NCI-H2171 treated with DMSO at 0.1 percent for 48 hours (cell line): ENCODE data around the gene CYTH2.

Source experiments
- DNase-seq: peaks from one replicate; lab custom pipeline; 2025; lab: John Stamatoyannopoulos, UW

The CYTH2 gene

DNA sequence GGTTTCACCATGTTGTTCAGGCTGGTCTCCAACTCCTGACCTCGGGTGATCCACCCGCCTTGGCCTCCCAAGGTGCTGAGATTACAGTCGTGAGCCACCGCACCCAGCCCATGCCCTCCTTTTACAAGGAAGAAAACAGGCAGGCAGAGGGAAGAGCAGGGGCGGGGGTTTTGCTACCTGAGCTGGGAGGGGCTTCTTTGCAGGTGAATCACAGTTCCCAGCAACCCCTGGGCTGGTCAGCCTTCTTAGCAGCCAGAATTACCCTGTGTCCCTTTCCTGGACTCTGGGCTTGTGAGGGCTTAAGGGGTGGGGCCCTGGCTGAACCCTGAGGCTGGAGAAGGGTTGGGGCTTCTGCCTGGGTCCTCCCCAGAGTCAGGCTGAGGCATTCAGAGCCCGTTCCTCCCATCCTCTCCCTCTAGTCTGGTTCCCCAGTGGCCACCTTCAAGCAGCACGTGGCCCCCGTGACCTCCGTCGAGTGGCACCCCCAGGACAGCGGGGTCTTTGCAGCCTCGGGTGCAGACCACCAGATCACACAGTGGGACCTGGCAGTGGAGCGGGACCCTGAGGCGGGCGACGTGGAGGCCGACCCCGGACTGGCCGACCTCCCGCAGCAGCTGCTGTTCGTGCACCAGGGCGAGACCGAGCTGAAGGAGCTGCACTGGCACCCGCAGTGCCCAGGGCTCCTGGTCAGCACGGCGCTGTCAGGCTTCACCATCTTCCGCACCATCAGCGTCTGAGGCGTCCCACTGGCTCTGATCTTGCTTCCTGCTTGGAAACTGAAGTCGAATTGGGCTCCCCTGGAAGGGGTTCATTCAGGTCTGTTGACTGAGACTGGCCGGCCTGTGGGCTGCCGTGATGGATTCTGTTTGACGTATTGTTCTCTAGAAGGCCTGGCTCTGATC is 16.6 kb upstream of the CYTH2 start:
- no peak for DNase-seq

DNA sequence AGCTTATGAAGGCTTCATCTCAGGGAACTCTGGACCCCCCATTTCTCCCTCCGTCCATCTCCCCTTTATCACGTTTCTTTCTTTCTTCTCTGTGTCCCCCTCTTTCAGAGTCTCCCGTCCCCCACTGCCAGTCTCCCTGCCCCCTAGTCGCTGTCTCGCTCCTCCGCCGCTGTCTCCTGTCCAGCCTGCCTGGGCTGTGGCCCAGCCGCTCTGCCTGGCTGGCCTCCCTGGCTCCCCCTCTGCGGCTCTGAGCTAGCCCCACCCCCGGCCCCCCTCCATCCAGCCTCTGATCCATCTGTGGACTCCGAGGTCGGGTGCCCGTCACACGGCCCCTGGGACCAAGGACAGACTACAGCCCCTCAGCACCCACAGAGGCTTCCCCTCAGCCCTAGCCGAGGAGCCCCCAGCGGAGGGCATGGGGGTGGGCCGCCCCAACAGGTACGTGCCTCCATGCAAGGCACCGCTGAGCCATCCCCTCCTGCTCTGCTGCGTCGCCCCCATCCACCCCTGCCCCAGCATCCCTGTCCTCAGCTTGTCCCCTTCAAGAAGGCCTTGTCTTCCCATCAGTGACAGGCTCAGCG is 14.9 kb upstream of the CYTH2 start:
- no peak for DNase-seq

DNA sequence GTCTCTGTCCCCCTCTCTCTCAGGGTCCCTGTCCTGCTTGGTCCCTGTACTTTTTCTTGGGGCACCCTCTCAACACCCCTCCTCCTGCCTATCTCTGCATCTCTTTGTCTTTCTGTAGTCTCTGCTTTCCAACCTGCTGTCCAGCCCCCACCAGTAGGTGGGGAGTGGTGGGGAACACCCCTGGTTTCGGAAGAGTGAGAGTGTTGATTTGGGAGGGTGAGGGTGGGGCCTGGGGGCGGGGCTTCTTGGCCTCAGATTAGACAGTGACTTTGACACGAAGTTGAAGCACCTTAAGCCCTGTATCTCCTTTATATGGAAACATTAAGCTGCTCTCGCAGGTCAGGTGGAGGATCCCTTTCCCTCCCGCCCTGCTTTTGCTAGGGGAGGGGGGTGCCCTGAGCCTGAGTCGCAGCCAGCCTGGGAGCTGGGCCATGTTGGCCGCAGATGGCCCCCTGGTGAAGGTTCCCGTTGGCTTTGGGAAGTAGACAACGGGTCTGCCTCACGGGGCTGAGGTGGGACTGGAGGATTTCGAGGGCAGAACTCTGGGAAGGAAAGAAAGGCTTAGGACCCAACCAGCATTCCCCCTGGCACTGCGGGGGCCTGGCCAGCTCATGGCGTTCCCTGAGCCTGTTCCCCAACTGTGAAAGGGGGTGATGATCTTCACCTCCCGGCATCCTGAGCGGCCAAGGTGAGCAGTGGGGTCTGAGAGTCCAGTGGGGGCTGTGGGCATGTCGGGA is 13.8 kb upstream of the CYTH2 start, which contains the start of gene KCNJ14:
KCNJ14 (plus strand) TSS at position 404 of the 737 bp plus-strand sequence. CDS start 6,151 bp downstream, outside the sequence.
- no peak for DNase-seq

DNA sequence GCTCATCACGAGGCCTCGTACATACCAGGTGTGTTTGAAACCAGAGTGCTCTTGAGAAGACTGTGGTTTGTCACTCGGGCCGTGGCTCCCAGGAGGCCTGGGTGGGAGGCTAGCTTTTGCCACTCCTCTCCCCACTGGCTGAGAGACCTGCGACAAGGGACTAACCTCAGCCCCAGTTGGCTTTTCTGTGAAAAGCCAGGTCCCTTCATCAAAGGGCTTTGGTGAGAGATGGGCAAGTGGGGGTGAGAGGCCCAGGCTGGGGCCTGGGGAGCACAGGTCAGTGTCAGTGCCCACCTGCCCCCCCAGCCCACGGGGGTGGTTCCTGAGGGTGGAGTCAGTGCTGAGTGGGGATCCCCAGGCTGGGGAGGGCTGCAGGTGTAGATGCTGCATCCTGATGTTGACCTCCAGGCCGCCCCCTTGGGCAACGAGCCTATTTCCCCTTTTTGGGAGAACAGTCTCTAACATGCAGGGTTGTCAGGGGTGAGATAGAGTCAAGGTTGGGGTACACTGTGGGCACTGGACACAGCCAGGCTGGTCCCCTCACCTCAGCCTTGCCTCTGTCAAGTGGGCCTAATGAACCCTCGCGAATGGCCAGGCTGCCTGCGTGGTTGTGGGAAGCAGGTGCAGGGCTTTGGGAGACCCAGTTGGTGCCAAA is 13.1 kb upstream of the CYTH2 start:
- DNase-seq, result no peak

DNA sequence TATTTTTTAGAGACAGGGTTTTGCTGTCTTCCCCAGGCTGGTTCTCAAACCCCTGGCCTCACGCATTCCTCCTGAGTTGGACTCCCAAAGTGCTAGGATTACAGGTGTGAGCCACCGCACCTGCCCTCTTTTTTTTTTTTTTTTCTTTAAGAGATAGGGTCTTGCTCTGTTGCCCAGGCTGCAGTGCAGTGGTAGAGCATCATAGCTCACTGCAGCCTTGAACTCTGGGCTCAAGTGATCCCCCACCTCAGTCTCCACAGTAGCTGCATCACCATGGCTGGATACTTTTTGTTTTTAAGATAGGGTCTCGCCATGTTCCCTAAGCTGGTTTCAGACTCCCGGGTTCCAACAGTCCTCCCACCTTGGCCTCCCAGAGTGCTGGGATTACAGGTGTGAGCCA is 12.3 kb upstream of the CYTH2 start:
- DNase-seq, result no peak

DNA sequence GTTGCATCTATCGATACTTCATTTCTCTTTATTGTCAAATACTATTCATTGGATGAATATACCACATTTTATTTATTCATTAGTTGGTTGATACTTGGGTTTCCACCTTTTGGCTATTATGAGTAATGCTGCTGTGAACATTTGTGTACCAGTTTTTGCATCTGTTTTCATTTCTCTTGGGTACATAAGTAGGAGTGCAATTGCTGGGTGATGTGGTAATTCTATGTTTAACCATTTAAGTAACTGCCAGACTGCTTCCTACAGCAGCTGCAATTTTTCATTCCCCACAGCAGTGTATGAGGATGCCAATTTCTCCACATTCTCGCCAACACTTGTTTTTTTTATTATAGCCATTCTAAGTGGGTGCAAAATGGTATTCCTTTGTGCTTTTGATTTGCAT is 11.2 kb upstream of the CYTH2 start:
- DNase-seq, result no peak

DNA sequence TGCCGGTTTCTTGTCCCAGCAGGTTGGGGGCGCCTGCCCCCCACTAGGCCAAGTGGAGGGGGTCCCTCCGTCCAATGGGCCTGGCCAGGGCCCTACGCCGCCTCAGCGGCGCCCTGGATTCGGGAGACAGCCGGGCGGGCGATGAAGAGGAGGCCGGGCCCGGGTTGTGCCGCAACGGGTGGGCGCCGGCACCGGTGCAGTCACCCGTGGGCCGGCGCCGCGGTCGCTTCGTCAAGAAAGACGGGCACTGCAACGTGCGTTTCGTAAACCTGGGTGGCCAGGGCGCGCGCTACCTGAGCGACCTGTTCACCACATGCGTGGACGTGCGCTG is 7.6 kb upstream of the CYTH2 start:
- DNase-seq, result no peak

DNA sequence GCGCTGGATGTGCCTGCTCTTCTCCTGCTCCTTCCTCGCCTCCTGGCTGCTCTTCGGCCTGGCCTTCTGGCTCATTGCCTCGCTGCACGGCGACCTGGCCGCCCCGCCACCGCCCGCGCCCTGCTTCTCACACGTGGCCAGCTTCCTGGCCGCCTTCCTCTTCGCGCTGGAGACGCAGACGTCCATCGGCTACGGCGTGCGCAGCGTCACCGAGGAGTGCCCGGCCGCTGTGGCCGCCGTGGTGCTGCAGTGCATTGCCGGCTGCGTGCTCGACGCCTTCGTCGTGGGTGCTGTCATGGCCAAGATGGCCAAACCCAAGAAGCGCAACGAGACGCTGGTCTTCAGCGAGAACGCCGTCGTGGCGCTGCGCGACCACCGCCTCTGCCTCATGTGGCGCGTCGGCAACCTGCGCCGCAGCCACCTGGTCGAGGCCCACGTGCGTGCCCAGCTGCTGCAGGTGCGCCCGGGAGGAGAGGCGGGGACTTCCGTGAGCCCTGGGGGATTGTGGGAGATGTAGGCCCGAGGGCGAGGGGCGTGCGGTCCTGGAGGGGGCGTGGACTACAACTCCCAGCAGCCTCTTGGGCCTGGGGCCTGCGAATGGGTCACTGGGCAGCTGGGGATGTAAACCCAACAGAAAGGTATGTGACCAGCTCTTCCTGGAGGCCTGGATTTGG is 7.0 kb upstream of the CYTH2 start:
- DNase-seq, result no peak

DNA sequence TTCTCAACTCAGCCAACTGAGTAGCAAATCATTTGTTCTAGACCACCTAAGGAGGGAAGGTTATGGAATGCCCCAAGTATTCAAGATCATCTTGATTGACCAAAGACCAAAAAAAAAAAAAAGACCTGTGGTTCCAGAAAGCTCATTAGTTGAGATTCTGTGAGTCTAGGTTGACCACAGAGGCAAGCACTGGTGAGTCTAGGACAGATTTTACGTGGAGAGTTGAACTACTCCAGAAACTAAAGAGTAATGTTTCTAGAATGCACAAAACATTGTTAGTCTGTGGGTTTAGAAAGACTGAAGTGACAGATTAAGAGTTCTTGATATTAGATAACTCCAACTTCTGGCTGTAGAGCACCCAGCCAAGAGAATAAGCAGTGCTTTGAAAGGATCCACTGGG is 4.0 kb upstream of the CYTH2 start:
- no peak for DNase-seq

DNA sequence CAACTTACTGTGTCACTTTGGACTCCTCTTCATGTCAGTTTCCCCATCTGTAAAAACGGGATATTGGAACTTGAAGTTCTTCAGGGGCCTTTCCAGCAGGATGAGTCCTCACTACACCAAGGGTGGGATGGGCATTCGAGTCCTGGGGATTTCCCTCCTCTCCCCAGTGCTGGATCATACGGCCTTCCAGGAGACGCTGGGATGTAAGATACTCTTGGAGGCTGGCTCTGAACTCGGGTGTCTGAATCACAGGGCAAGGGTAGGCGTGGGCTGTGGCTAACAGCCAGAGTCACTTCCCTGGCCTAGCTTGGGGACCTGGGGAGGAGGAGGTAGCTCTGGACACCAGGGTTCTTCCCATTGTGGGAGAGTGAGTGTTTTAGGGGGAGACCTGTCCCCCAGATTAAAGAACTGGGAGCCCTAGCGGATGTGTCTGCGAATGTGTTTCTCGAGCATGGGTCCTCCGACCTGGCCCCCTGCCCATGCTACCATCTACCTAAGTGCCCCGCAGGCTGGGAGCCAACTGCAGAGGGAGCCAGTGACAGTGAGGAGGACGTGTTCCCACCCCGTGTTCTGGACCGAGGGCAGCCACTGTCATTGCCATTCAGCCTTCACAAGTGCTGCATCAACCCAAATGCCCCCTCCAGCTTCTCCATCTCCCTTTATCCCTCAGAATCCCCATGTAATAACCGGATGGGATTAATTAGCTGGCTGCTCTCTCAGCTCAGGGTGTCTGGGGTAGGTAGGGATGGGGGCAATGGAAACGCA is 2.4 kb upstream of the CYTH2 start:
- DNase-seq, result no peak

DNA sequence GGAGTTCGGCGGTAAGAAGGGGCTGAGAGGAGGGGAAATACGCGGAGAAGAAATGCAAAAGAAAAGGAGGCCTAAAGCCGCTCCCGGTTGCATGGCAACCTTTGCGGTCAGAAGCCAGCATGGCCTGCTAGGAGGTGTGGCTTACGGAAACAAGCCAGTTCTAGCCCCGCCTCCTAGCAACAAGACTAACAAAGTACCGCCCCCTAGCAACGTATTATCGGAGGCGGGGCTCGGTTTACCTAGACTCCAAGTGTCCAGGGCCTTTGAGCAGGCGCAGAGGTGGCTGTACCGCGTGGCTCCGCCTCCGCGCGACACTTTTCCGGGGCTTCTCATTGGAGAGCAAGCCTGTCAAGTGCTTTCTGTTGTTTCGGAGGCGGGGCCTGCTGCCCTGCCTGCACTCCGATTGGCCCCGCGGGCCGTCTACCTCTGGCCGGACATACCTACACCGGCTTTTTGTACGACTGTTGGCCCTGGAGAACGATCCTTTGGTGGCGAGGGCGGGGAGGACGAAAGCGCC is 339 bp upstream of the CYTH2 start:
- DNase-seq, result peak; percentile 100

DNA sequence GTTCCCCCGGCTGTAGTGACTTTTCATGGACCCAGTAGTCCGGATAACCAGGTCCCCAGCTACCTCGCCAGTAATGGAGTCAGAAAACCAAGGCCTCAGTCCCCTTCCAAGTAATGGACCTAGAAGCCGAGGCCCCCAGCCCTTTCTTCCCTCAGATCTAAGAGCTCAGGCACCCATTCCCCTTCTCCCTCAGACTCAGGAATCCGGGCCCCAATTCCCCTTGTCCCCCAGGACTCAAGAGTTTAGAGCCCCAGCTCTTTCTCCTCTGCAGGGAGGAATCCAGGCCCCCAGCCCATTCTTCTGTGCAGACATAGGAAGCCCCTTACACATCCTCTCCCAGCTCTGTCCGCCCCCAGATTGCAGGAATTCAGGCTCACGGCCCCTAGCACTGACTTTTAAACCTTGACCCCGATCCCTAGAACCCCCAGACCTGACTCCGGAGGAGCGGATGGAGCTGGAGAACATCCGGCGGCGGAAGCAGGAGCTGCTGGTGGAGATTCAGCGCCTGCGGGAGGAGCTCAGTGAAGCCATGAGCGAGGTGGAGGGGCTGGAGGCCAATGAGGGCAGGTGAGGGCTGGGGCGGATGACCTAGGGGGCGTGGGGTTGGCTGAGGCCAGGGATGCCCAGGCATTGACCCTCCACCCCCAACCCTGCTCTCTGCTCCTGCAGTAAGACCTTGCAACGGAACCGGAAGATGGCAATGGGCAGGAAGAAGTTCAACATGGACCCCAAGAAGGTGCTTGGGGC is 938 bp downstream of the CYTH2 start:
- DNase-seq, result no peak

DNA sequence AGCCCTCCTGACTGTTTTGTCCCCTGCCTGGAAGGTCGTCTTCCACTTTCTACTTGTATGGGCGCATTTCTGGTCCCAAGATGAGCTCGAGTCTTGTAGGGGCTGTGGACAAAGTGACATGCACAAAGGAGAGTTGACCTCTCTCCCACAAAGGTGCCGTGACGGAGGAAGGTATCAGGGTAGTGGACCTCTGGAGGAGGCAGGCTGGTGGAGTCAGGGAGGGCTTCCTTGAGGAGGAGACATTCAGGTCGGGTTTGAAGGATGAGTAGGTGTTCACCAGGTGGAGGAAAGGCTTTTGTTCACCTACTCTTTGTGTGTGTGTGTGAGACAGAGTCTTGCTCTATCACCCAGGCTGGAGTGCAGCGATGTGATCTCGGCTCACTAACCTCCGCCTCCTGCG is 1.7 kb downstream of the CYTH2 start:
- DNase-seq, result no peak

DNA sequence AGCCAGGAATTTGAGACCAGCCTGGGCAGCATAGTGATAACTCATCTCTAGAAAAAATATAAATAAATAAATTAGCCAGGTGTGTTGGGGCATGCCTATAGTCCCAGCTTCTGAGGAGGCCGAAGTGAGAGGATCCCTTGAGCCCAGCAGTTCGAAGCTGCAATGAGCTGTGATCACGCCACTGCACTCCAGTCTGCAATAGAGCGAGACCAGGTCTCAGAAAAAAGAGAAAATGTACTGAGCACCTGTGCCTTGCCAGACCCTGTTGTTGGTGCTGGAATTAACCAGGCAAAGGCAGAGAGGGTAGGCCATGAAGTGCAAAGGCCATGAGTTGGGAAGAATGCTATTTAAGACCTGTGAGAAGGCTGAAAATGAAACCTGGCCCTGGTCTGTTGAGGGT is 2.7 kb downstream of the CYTH2 start:
- DNase-seq, result no peak

DNA sequence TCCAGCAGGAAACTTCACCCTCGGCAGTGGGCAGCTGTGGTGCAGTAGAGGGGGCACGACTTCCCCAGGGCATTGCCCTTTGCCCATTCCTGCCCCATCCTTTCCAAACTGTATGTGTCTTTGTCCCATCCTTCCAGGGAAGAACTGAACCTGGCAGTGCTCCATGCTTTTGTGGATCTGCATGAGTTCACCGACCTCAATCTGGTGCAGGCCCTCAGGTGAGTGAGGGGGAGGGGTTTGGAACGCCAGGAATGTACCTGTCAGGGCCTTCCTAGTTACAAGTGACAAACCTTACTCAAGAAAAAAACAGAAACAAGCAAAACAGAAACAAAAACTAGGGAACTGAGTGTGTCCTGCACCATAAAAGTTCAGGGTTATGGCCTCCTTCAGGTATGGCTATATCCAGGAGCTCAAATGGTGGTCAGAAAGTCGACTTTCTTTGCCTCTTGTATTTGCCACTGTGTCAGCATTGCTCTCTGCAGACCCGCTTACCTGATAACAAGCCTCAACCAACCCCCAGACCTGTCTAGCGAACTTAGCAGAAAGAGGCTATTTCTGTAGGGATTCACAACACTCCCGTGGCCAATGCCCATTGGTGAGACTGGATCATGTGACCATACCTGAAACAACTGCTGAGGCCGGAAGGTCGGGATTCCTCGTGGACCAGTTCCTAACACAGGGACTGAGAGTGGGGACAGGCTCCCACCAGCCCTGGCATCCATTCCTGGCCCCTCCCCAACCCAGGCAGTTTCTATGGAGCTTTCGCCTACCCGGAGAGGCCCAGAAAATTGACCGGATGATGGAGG is 4.2 kb downstream of the CYTH2 start:
- DNase-seq, result no peak

DNA sequence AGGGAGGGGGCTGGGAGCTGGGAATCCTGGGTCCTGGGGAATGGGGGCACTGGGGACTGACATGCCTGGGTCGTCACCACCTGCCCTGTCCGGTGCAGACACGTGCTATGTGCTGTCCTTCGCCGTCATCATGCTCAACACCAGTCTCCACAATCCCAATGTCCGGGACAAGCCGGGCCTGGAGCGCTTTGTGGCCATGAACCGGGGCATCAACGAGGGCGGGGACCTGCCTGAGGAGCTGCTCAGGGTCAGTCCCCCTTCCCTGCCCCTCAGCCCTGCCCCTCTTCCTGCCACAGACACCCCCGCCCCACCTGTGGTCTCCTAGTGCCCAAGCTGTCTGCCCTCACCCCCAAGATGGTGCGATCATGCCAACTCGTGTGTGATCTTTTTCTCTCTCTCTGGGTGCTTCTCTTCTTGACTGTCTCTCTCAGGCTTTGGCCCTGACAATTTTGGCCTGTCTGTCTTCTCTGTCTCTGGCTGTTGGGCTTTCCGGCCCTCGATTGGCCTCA is 5.0 kb downstream of the CYTH2 start:
- DNase-seq, result no peak

DNA sequence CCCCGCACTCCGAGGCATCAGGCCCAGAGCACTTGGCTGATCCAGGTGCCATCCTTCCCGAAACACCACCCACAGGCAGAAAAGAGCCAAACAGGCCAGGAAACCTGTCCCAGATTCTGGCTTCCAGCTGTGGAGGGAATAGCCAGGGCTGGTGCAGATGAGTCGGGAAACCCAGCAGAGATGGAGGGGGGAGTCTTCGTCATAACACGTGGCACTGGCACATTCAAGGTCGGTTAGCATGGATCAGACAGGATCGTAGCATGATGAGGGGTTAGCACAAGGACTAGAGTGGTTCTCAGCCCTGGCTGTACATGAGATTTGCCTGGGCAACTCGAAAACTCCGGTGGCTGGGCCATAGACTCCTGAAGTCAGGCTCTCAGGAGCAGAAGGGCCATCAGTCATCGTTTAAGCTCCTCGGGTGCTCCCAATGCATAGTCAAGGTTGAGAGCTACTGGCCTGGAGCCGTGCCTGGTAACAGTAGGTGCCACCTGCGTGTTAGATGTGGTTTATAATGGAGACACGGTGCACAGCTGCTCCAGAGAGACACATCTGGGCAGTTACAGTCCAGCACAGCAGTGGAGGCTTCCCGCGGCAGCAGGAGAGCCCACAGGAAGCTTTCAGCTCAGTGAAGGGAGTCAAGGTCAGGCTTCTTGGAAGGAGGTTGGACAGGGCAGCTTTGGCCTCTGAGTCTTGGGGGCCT is 6.3 kb downstream of the CYTH2 start:
- no peak for DNase-seq

DNA sequence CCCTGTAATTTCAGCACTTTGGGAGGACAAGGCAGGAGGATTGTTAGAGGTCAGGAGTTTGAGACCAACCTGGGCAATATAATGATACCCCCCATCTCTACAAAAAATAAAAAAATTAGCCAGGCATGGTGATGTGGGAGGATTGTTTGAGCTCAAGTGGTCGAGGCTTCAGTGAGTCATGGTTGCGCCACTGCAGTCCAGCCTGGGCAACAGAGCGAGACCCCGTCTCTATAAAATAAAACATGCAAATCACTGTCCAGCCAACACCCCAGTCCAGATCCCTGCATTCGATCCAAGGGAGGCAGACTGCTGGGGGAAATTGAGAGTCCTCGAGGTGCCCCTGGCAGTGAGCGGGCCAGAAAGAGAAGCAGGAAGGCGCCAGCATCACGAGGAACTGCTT is 7.0 kb downstream of the CYTH2 start:
- DNase-seq, result no peak
